DOHH2 (cell line): ENCODE results near the gene IGF2BP1.

Experiments used
- H3F3A ChIP-seq: fragments of 200-600 bp; sonication (generic), shearing (Covaris generic); 2 replicates; pipeline ENCODE4 v1.6.0; 2016; ENCODE audit warnings: antibody characterized with exemption, mild to moderate bottlenecking; ENCODE audit not compliant: control insufficient read depth, insufficient read depth
- H3K27ac ChIP-seq: fragments of 200-600 bp; sonication (generic); 2 replicates; pipeline ENCODE4 v1.5.1; 2014; ENCODE audit warnings: low read depth, mild to moderate bottlenecking, low read length, moderate library complexity
- H3K27me3 ChIP-seq: fragments of 200-600 bp; sonication (generic); 2 replicates; pipeline ENCODE4 v1.6.1; 2014; ENCODE audit warnings: mild to moderate bottlenecking, low read length, mixed read lengths; ENCODE audit not compliant: control insufficient read depth
- H3K36me3 ChIP-seq: fragments of 200-600 bp; sonication (generic); 2 replicates; pipeline ENCODE4 v1.6.1; 2014; ENCODE audit warnings: mild to moderate bottlenecking, low read length, moderate library complexity, mixed read lengths; ENCODE audit not compliant: control insufficient read depth
- H3K4me1 ChIP-seq: fragments of 200-600 bp; sonication (generic); 2 replicates; pipeline ENCODE4 v1.6.1; 2014; ENCODE audit warnings: mild to moderate bottlenecking, low read length, mixed read lengths; ENCODE audit not compliant: control insufficient read depth
- H3K4me2 ChIP-seq: fragments of 200-600 bp; sonication (generic); 2 replicates; pipeline ENCODE4 v1.6.0; 2014; ENCODE audit warnings: mild to moderate bottlenecking, low read length, moderate library complexity
- H3K4me3 ChIP-seq: fragments of 200-600 bp; sonication (generic); 2 replicates; pipeline ENCODE4 v1.5.1; 2014; ENCODE audit warnings: mild to moderate bottlenecking, low read length, mixed read lengths
- H3K79me2 ChIP-seq: fragments of 200-600 bp; sonication (generic); 2 replicates; pipeline ENCODE4 v1.6.1; 2014; ENCODE audit warnings: mild to moderate bottlenecking, low read length, mixed read lengths; ENCODE audit not compliant: control insufficient read depth
- H3K9me2 ChIP-seq: fragments of 200-600 bp; sonication (generic); replicated peaks from 2 replicates; pipeline ENCODE4 v1.6.1; 2014; ENCODE audit warnings: mild to moderate bottlenecking, low read length, mixed read lengths; ENCODE audit not compliant: control insufficient read depth
- H3K9me3 ChIP-seq: fragments of 200-600 bp; sonication (generic); 2 replicates; pipeline ENCODE4 v1.6.1; 2014; ENCODE audit warnings: antibody characterized with exemption, low read length, mixed read lengths; ENCODE audit not compliant: control insufficient read depth, insufficient read depth
- H4K20me1 ChIP-seq: fragments of 200-600 bp; sonication (generic); 2 replicates; pipeline ENCODE4 v1.6.0; 2014; ENCODE audit warnings: low read depth, mild to moderate bottlenecking, antibody characterized with exemption, low read length, moderate library complexity; ENCODE audit not compliant: control insufficient read depth, insufficient read depth
- EZH2phosphoT487 ChIP-seq: fragments of 200-600 bp; sonication (generic); IDR thresholded peaks from 2 replicates; pipeline ENCODE4 v1.6.1; 2017; ENCODE audit warnings: borderline replicate concordance, mild to moderate bottlenecking, antibody characterized with exemption, low read length, moderate library complexity, mixed read lengths
- TF ChIP-seq, protein P1 (sequence below): fragments of 200-600 bp; sonication (generic); IDR thresholded peaks from one replicate; pipeline ENCODE4 v1.5.1; 2014; ENCODE audit warnings: antibody characterized with exemption, mild to moderate bottlenecking, low read depth, low read length; ENCODE audit not compliant: poor library complexity, severe bottlenecking

The IGF2BP1 gene

GRCh38 chr17:48998587-48999440 lies 1.6 kb downstream of the IGF2BP1 start:
- Histone ChIP-seq H3K9me2 (no peaks in the 10 kb centered on the region), H3K4me2 (no peak overlapping the region), H3F3A (peaks cover 4% of the 10 kb centered on the region; the same call in 1 of the 2 replicates), H3K4me3 (no peak overlapping the region), H3K4me1 (no peaks in the 10 kb centered on the region), H3K27ac (no peak overlapping the region), H3K27me3 (peaks cover 29% of the 10 kb centered on the region), H4K20me1 (no peaks in the 10 kb centered on the region), H3K36me3 (no peaks in the 10 kb centered on the region), H3K79me2 (no peaks in the 10 kb centered on the region), H3K9me3 (no peaks in the 10 kb centered on the region)
- TF ChIP-seq, protein P1, sequence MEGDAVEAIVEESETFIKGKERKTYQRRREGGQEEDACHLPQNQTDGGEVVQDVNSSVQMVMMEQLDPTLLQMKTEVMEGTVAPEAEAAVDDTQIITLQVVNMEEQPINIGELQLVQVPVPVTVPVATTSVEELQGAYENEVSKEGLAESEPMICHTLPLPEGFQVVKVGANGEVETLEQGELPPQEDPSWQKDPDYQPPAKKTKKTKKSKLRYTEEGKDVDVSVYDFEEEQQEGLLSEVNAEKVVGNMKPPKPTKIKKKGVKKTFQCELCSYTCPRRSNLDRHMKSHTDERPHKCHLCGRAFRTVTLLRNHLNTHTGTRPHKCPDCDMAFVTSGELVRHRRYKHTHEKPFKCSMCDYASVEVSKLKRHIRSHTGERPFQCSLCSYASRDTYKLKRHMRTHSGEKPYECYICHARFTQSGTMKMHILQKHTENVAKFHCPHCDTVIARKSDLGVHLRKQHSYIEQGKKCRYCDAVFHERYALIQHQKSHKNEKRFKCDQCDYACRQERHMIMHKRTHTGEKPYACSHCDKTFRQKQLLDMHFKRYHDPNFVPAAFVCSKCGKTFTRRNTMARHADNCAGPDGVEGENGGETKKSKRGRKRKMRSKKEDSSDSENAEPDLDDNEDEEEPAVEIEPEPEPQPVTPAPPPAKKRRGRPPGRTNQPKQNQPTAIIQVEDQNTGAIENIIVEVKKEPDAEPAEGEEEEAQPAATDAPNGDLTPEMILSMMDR, result no peak
- TF ChIP-seq EZH2phosphoT487, result no peak

DNA sequence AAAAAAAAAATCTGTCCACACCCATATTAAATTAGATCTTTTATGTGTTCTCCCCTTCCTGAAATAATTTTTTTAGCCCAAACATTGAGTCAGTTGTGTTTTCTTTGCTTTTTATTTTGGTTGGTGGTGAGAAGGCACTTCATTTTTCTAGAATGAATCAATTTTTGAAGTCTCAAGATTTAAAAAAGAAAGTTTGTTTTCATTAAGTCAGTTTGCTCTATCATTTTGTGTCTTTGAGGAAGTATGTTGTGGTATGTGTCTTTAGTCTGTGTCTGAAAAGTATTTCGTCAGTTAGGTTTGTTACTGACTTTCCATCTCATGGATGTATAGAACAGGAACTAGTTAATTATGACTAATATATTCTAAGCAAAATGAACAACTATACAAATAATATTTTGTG lies 3.8 kb downstream of the IGF2BP1 start:
- Histone ChIP-seq H3K4me2 (no peak overlapping the region), H3K36me3 (no peaks in the 10 kb centered on the region), H3K4me3 (no peak overlapping the region), H3K27me3 (peaks cover 48% of the 10 kb centered on the region), H3K27ac (no peak overlapping the region), H3K9me3 (no peaks in the 10 kb centered on the region), H3F3A (no peaks in the 10 kb centered on the region), H3K9me2 (no peaks in the 10 kb centered on the region), H4K20me1 (no peaks in the 10 kb centered on the region), H3K4me1 (no peaks in the 10 kb centered on the region), H3K79me2 (no peaks in the 10 kb centered on the region)
- TF ChIP-seq, protein P1, result no peak
- TF ChIP-seq EZH2phosphoT487, result no peak

DNA sequence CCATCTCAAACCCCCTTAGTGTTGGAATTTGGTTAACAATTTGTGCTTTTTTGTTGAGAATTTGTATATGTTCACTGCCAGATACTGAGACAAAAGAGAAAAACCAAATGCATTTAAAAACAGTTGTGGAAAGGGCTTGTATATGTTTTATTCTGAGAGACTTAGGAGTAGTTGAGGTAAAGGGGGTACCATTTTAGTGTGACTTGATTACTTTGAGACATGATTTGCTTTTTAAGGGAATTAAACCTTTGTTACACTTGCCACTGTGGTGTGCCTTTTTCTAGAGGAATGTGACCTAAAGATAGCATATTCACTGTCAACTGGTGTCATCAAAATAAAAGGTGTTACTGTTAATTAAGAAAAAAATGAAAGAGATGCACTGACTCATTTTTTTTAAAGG lies 4.5 kb downstream of the IGF2BP1 start:
- no peaks in the 10 kb centered on the region for H3K36me3 ChIP-seq
- no peaks in the 10 kb centered on the region for H4K20me1 ChIP-seq
- no peak overlapping the region for H3K4me2 ChIP-seq
- no peaks in the 10 kb centered on the region for H3K9me3 ChIP-seq
- no peaks in the 10 kb centered on the region for H3K79me2 ChIP-seq
- H3K27ac ChIP-seq, result no peak overlapping the region
- no peaks in the 10 kb centered on the region for H3K9me2 ChIP-seq
- H3K4me1 ChIP-seq, result no peaks in the 10 kb centered on the region
- H3K27me3 ChIP-seq, result peaks cover 53% of the 10 kb centered on the region
- TF ChIP-seq, protein P1, result no peak
- TF ChIP-seq EZH2phosphoT487, result no peak
- H3K4me3 ChIP-seq, result no peak overlapping the region
- H3F3A ChIP-seq, result no peaks in the 10 kb centered on the region
